ENCODE data around the gene MAP3K6. TPM values are rescaled to one million over a fixed set of nuclear protein-coding genes. Genes with fewer than 3 reads are reported as not detected.

Gene MAP3K6, protein sequence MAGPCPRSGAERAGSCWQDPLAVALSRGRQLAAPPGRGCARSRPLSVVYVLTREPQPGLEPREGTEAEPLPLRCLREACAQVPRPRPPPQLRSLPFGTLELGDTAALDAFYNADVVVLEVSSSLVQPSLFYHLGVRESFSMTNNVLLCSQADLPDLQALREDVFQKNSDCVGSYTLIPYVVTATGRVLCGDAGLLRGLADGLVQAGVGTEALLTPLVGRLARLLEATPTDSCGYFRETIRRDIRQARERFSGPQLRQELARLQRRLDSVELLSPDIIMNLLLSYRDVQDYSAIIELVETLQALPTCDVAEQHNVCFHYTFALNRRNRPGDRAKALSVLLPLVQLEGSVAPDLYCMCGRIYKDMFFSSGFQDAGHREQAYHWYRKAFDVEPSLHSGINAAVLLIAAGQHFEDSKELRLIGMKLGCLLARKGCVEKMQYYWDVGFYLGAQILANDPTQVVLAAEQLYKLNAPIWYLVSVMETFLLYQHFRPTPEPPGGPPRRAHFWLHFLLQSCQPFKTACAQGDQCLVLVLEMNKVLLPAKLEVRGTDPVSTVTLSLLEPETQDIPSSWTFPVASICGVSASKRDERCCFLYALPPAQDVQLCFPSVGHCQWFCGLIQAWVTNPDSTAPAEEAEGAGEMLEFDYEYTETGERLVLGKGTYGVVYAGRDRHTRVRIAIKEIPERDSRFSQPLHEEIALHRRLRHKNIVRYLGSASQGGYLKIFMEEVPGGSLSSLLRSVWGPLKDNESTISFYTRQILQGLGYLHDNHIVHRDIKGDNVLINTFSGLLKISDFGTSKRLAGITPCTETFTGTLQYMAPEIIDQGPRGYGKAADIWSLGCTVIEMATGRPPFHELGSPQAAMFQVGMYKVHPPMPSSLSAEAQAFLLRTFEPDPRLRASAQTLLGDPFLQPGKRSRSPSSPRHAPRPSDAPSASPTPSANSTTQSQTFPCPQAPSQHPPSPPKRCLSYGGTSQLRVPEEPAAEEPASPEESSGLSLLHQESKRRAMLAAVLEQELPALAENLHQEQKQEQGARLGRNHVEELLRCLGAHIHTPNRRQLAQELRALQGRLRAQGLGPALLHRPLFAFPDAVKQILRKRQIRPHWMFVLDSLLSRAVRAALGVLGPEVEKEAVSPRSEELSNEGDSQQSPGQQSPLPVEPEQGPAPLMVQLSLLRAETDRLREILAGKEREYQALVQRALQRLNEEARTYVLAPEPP (N-terminal part only)
- total RNA-seq = 100 to 1,000 TPM in 1 of 4 donors, 10 to 100 TPM in 3; 72.3 to 121 (median 76.9) TPM

DNA sequence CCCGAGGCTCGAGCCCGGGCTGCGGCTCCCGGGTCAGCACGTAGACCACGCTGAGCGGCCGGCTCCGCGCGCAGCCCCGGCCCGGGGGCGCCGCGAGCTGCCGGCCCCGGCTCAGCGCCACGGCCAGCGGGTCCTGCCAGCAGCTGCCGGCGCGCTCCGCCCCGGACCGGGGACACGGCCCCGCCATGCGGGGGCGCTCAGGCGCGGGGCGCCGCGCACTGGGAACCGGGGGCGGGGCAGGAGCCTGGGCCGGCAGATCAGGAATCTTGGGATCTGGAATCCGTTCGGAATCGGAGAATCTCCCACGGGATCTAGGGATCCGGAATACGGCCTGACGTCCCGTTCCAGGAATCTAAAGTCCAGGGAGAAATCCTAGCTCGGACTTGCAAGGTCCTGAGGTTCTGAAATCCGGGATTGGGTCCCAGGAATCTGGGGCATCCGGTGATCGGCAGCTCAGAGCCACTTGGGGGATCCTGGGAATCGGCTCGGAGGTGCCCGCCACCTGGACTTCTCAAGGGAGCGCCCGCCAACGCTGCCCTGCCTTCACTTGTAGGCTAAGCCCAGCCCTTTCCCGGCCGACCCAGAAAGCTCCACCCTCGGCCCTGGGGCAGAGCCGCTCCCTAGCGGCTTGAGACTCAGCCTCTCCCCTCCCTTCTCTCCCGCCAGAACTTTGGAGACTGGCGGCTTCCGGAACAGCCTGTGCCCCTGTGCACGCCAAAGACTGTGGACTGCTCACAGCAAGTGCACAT is at the start of gene MAP3K6:
TSS of gene MAP3K6 (minus strand) at position 551 of the 749 bp plus-strand sequence. CDS start at position 187, 364 bp downstream.
- H3K36me3 ChIP-seq = peaks cover 27 to 35% (median 33%) of the 10 kb centered on the region in 3 donors
- H3K4me3 ChIP-seq = peak within 1 kb of the TSS; percentile 52 to 97 (median 78)
- intact Hi-C loops (cut with DNase I) = no loop called here
- peak within 1 kb of the TSS; percentile 96 to 100 (median 100) for H3K27ac ChIP-seq
- 0% methylated on average over 1 of the region's 67 CpGs; no CpG with 5 or more reads in 1 of the 2 donors for WGBS, 2 donors
- H3K4me1 ChIP-seq = peaks cover 44 to 61% (median 53%) of the 10 kb centered on the region in 3 donors
- DNase-seq = peak; percentile 33
- H3K9me3 ChIP-seq = no peaks in the 10 kb centered on the region
- no peaks in the 10 kb centered on the region for H3K27me3 ChIP-seq
- TF ChIP-seq POLR2A (IDR thresholded peaks at IDR 0.05) = peak in 3 of 4 donors; percentile 58 to 94 (median 88)
- peak in 2 of 6 experiments; percentile 22 to 24 for TF ChIP-seq CTCF (IDR thresholded peaks at IDR 0.05)

GRCh38 chr1:27414091-27414490 is 47.3 kb upstream of the MAP3K6 start:
- peak overlapping the region; percentile 47 to 73 (median 62) for H3K27ac ChIP-seq
- intact Hi-C loops (cut with DNase I) = loop anchor here (10.0 kb wide), 1 partner anchor 71 kb away; no protein-coding TSS in a partner anchor
- no peaks in the 10 kb centered on the region for H3K27me3 ChIP-seq
- peaks cover 12 to 71% (median 23%) of the 10 kb centered on the region in 3 donors for H3K4me1 ChIP-seq
- no peak overlapping the region for H3K4me3 ChIP-seq
- no peak for DNase-seq
- TF ChIP-seq POLR2A (IDR thresholded peaks at IDR 0.05) (no peak), CTCF (IDR thresholded peaks at IDR 0.05) (no peak)
- H3K9me3 ChIP-seq = no peaks in the 10 kb centered on the region
- H3K36me3 ChIP-seq = peaks cover 44 to 99% (median 66%) of the 10 kb centered on the region in 3 donors
- WGBS, 2 donors = 54 to 90% methylated on average over 1 of the region's 1 CpG

GRCh38 chr1:27413004-27413403 is 46.2 kb upstream of the MAP3K6 start:
- Histone ChIP-seq H3K27ac (peak overlapping the region in 3 of 4 donors; percentile 55 to 73 (median 69)), H3K9me3 (no peaks in the 10 kb centered on the region), H3K36me3 (peaks cover 41 to 100% (median 75%) of the 10 kb centered on the region in 3 donors), H3K4me3 (no peak overlapping the region), H3K27me3 (no peaks in the 10 kb centered on the region), H3K4me1 (peaks cover 2 to 69% (median 12%) of the 10 kb centered on the region in 3 donors)
- TF ChIP-seq CTCF (IDR thresholded peaks at IDR 0.05) (no peak), POLR2A (IDR thresholded peaks at IDR 0.05) (no peak)
- no peak for DNase-seq
- intact Hi-C loops (cut with DNase I) = loop anchor here (10.0 kb wide), 1 partner anchor 72 kb away; no protein-coding TSS in a partner anchor
- 21 to 70% methylated on average over 3 to 4 of the region's 4 CpGs for WGBS, 2 donors

GRCh38 chr1:27412502-27412901 is 45.7 kb upstream of the MAP3K6 start:
- Histone ChIP-seq H3K27me3 (no peaks in the 10 kb centered on the region), H3K27ac (peak overlapping the region in 3 of 4 donors; percentile 11 to 73 (median 69)), H3K36me3 (peaks cover 39 to 100% (median 75%) of the 10 kb centered on the region in 3 donors), H3K9me3 (no peaks in the 10 kb centered on the region), H3K4me1 (peaks cover 2 to 69% (median 7%) of the 10 kb centered on the region in 3 donors), H3K4me3 (no peak overlapping the region)
- WGBS, 2 donors = 81 to 82% methylated on average over 4 of the region's 4 CpGs
- DNase-seq = no peak
- intact Hi-C loops (cut with DNase I) = loop anchor here (10.0 kb wide), 1 partner anchor 72 kb away; no protein-coding TSS in a partner anchor
- TF ChIP-seq CTCF (IDR thresholded peaks at IDR 0.05) = no peak
- no peak for TF ChIP-seq POLR2A (IDR thresholded peaks at IDR 0.05)

Data from esophagus squamous epithelium (tissue), 5 donors.